HG03103 (cell line): ENCODE results near the gene KIRREL1.

Experiments used
- ATAC-seq: cut with Tn5 transposase; IDR thresholded peaks from one replicate; pipeline ENCODE4 v1.9.1; 2021; ENCODE audit warnings: low read depth; ENCODE audit not compliant: unreplicated experiment

The KIRREL1 gene

DNA sequence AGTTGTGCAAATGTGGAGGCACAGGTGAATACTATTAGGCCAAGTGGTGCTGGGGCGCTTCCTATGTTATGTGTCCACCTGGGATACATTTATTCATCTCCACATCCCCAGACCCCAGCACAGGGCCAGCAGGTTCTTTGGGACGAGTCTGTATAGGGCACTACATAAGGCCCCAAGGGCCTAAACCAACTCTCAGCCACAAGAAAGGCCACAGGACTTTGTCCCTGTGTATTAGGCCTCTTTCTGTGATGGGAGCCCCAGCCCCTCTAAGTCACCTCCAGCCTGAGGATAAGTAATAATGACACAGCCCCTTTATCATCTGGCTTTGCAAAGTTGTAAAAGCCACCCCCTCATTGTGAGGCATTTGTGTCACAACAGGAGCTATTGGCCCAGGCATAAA is 108.0 kb downstream of the KIRREL1 start:
- ATAC-seq, result no peak

DNA sequence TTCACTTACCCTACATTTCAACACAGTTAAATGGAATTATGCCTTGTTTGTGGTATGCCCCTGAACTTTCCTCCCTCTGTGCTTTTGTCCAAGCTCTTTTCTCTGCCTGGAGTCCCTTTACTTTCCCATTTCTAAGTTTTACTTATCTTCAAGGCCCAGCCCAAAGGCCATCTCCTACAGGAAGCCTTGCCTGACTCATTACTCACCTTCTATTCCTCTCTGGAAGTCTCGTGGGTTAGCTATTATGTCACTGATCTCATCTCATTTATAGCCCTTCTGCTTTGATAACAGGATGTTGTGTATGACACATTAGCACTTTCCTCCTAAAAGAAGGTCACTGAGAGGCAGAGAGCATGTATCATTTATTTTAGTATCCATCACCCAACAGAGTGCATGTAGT is 108.5 kb downstream of the KIRREL1 start:
- no peak for ATAC-seq

DNA sequence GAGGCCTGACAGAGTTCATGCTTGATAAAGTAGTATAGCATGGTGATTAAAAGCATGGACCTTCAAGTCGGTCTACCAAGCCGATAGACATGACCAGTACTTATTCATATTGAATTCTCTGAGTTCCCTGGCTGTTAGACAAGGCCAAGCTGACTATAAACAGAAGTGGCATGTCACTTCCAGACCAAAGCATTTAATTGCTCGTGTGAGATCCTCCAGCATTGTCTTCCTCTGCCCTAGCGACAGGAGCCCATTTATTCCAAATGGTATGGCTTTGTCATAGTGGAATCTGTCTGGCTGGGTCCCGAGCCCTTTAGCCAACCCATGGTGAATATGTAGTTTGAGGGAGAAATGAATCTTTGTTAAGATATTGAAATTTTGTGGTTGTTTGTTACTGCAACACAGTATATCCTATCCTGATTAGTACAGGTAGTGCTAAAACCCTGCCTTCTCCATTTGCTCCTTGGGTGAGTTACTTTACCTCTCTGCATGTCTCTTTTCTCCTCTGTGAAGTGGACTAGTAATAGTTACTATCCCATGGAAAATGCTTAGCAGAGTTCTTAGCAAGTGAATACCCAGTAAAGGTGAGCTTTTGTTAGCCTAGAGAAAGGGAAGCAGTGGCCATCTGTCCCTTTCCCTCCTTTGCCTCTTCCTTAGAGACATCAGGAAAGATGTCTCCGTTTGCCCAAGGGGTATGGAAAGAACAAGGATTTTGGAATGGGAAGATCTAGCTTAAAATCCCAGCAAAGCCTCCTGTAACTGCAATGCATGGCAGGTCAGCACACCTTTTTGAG is 109.6 kb downstream of the KIRREL1 start:
- ATAC-seq, result no peak

DNA sequence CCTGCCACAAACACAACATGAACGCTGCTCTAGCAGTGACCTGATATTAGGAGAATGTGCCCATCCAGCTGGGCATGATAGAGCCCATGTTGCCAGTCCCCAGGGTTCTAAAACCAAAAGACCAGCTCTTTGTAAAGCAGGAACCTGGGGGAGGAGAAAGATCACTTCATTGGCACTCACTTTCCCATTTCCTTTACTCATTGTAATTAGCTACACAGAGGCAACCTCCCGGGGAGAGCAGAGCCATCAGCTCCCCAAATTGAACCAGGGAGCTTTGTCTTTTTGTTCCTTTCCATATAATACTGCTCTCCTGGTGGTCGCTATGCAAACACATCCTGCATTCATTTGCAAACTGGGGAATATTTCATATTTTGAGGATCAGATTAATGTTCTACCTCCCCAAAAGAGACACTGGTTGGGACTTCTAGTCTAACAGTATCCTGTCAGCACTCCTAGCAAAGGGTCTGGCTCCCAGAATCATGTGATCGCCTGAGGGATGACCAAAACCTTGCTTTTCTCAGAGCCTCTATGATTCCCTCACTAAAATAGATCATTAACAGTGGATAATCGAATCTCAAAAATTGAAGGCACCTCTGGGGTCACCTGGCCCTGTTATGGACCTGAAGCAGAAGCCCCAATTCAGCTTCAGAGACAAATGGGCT is 110.5 kb downstream of the KIRREL1 start:
- ATAC-seq, result no peak

DNA sequence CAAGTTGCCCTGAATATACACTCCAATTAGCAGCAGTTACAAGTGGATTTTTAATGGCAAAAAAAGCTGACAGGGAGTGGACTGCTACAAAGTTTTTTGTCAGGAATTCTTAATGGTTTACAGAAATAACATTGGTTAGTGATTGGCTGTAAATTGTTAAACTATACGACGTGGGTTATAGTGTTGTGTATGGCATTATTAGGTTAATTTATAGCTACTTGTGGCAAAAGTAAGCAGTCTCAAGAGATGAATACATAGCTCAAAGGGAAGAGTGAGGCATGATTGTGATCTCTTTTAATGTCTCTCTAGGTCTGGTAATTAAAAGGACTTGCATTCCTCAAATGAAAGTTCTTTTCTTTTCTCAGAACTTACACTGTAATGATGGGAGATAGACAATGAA is 111.4 kb downstream of the KIRREL1 start:
- ATAC-seq, result no peak

DNA sequence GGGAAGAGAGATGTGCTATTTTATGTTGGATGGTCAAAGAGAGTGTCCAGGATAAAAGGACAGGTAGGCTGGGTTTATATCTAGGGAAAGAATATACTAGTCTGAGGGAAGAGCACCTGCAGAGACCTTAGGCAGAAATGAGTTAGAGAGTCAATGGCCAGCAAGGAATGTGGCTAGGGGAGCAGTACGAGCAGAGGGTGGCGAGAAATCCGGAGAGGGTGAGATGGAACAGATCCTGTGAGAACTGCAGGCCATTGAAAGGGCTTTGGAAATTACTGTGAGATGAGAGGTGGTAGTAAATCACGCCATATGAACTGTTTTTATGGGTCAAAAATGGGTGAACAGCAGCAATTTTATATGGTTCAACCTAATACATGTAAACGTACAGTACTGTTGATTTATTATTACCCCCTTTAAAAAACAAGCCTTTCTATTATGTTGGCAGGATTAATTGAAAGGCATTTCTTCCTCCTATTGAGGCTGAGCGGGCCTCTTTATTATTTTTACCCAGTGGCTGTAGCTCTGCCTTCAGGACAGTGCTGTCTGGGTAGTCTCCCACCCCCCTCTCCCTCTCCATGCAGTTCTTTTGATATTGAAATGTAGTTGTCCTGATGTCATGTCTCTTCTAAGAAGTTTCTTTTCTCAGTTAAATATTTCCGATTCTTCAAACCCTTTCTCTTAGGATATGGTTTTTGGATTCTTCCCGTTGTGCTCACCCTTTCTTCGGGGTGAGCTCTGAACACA is 112.1 kb downstream of the KIRREL1 start:
- ATAC-seq, result no peak

DNA sequence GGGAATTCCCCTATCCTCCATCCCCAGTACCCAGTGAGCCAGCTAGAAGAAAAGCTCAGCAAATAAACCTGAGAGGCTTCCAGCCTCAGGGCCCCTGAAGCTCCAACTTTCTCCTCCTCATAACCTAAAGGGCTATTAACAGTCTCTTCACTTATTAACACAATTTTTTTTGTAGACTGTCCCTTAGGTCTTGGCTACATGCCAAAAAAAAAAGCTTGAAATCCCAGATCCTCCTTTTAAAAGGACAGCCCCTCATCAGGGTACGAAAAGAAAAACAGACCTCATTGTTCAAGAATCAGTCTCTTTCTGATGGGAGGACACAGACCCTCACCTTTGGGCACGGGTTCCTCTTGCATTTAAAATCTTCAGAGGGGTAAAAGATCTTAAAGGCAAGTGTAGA is 114.5 kb downstream of the KIRREL1 start:
- ATAC-seq, result no peak

DNA sequence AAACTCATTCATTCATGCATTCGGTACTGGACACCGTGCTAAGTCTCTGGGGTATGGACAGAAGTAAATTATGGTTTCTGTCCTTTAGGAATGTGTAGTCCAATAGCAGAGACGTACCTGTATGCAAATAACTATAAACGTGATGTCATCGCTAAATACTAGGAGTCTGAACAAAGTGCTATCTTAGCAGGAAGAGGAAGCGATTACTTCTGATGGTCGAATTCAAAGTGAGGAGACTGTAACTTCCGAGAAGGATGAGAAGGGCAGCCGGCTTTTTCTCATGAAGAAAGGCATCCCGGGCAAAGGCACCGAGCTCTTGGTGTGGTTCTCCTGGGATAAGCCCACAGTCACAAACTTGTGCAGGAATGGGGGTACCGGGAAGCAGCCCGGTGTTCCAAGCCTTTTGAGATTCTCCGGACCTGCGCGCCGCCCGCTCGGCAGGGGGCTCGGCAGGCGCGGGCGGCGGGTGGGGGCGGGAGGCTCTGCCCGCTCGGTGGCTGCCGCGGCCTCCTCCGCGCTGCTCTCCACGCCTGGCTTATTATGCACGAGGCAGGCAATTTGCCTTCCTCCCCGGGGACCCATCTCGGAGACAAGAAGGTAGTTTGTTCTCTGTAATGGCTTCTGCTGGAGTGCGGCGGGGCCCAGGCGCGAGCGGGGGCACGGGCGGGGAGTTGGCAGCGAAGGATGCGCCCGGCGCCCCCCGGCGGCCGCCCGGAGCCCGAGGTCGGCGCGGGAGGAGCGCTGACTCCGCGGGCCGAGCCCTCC is 119.7 kb downstream of the KIRREL1 start:
- ATAC-seq, result no peak

DNA sequence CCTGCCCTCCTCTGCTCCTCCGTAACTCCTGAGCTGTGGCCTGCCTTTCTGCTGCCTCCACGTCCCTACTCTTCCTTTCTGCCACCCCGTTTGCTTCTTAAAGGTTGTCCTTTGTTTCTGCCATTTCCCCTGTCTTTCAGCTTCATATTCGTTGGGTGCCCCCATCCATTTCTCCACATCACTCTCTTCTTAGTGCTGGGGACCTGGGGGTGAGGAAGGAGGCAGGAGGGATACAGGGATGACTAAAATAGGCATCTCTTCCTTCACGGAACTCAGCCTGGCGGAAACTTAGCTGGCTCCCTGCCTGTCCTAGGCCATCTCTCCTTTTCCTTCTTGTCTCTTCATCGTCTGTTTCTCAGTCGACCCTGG is 120.3 kb downstream of the KIRREL1 start:
- no peak for ATAC-seq

DNA sequence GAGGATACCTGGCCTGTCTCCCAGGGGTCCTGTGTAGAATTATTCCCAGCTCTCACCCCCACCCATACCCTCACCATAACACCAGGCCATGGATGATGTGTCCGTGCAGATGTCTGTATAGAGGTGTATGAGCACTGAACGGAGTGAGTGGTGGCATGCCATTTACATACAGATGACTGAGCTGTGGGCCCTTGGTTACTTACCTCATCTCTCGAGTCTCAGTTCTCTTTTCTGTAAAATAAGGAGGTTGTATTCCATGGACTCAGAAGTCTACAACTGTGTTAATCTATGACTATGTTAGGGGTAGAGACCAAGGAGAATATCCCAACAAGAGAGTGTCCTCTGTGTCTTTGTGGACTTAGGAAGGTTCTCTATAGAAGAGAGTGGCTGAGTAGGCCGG is 121.7 kb downstream of the KIRREL1 start:
- ATAC-seq, result peak; percentile 59

DNA sequence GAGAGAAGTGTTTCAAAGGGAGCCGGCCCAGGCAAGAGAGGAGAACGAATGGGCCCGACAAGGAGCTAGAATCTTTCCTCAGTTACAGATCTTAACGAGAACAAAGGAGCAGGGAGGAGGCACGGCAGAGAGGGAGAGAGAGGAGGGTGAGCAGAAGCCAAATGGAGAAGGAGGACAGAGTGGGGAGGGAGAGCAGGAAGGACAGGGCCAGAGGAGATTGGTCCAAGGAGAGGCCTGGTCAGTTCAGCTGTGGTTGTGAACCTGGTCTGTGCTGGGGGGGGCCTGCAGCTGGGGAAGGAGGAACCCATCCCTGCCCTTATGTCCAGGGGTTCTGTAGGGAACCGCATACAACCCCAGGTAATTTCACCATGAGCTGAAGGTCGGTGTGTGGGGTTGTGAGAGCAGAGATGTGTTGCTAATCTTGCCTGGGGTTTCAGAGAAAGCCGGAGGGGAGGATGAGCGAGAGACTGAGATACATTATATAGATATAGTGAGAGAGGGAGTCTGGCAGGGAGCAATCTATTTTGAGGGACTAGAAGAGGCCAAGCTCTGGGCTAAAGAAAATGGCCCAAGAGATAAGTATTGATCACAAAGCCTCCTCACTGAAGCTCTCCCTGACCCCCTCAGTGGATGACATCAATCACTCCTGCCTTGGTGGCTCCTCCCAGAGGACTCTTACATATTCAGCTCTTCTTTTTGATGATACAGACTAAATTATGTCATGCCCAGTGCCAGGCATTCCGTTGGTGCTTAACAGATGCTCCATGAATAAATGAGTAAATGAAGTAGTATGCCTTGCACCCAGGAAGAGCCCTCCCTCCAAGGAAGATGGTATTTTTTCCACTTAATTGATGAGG is 123.1 kb downstream of the KIRREL1 start:
- ATAC-seq, result no peak

DNA sequence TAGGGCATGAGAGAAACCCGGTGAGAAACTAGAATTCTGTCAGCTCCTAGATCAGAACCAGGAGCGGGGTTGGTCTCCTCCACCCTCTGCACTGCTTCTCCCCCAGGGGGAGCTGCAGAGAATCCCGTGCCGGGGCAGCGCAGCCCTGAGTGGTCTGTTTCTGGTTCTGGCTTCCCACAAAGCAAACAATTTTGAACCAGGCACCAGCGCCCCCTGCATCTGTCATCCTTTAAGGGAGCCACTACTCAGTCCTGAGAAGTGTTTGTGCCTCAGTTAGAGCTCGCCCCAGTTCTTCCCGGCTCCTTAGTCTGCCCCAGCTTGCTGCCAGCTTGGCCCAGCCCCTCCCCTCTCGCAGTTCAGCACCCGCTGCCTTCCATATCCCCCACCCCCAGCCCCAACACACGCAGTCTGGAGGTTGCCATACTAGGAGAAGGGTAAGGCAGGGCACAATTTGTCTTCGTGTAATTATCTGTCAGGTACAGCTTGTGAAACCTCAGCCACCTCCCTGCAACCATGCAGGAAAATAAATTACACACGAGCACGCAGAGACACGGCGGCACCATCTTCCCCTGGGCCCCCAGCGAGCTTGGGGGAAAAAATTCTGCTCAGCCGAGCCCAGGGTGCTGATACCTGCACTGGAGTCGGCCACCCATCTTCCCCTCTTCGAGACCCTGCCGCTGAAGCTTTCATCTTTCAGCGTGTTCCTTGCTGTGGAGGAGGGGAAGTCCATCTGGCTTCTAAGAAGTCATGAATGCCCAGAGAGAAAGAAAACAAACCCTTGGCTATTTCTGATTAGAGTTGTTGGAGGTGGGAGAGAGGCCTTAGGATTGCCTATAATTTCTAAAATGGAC is 124.6 kb downstream of the KIRREL1 start:
- no peak for ATAC-seq

DNA sequence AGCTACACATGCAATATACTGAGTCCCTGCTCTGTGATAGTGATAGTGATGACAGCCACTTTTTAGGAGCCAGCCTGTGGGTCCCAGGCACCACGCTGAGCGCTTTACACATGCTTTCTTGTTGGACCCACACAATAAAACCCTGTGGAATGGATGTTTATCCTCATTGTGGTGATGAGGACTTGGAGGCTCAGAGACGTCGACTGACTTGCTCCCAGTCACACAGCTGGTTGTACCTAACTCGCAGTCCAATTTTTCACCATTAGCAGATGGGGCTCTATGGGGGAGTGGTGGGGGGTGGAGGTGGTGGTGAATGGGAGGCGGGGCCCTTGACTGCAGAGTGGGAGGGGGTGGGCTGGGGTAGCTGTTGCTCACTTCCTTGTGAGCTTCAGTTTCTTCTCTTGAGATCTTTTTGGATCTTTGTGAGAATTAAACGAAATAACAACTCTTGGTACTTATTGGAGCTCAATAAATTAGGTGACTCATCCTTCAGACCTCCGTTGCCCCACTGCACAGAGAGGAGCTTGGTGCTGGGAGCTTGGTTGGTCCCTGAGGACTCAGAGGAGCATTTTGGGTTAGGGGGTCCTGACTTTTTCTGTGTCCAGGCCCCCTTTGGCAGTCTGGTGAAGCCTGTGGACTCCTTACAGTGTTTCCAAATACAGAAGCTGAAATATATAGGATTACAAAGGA is 125.4 kb downstream of the KIRREL1 start:
- no peak for ATAC-seq

DNA sequence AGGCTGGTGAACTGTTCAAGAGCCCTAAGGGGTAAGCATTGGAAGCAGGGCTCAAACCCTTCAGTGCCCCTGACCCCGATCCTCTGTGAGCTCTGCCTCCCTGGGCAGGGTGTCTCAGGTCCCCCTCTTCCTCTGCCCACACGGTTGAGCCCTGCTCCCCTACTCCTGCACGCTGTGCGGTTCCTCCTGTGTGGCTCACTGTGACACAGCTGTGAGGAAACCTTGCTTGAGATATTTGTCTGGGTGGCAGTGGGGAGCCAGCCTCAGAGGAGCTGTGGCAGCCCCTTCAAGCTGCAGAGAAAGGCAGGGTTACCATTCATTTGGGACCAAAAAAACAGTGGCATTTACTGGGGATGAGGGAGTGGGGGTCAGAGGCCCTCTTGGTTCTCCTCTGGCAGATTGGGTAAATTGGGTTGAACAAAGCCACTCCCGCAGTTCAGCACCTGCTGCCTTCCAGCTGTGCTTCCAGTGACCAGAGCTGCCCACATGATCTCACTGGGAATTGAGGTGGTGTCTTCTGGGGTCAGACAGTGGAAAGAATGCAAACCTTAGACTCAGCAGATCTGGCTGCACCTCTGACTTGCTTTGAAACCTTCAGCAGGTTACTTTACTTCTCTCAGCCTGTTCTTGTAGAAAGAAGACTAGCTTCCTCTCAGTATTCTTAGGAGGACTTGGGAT is 126.7 kb downstream of the KIRREL1 start:
- no peak for ATAC-seq

DNA sequence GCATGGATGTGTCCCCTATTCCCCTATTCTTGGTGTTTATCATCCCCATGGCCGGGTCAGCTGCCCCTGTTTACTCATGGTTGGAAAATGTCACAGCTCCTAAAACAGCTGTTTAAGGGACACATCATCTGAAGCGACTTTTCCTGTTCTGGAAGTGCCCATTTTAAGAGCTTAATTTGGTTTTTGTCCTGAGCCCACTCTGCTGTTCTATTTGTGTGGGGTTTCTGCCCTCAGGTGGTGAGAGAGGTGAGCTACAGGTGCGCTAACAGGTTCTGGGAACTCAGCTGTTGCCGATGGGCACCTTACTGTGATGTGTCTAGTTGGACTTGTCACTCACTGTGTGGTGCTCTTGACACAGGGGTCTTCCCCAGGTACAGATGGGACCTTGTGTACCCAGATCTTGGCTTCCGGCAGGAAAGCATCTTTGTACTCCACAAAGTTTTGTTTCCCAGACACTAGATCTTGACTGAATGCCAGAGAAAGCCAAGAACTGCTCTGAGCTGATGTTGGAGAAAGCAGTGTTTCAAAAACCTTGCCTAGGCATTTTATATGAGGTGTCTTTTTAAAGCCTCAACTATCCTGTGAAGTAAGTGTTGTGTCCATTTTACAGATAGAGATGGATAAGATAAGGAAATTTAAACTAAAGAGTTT is 128.3 kb downstream of the KIRREL1 start:
- ATAC-seq, result no peak

DNA sequence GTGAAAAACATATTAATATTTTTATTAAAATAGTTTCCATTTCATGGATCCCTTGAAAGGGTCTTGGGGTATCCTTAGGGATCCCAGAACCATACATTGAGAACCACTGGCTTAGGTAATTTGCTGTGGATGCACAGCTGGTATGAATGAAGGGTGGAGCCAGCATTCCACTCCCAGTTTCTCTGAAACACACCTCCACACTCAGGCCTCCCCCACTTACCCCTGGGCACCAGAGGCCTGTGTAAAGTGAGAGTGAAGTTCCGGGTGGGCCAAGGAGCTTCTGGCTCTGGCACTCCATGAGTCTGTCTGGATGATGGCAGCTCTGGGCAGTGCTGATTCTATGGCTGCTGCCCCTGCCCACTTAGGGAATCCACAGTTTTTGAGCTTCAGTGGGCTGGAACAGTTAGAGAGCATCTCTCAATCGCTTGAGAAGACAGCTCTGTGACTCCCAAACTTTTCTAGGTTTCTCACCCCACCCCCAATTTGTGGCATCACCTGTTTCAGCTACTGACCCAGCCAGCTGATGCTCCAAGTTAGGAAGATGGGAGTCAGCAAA is 129.5 kb downstream of the KIRREL1 start:
- no peak for ATAC-seq

DNA sequence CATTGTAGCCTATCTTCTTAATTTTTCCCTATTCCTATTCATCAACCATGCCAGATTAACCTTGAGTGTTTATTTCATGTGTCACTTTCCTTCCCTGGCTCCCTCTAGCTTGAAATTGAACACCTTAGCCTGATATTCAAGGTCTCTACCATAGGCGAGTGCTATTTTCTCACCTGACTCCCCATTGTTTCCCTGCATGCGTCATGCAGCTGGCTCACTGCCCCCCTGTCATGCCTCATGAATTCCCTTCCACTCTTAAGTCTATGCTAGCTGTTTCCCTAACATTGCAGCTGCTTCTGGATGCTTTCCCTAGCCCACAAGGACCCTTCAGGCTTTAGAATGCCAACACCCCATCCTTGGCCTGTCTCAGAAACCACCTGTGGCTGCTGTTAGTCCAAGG is 130.6 kb downstream of the KIRREL1 start:
- no peak for ATAC-seq
